Left colon (tissue), 2 donors: ENCODE data around the gene BACE1. TPM values are rescaled to one million over a fixed set of nuclear protein-coding genes. Genes with fewer than 3 reads are reported as not detected.
"Not testable (repeated sequence)": the region's sequence is repeated elsewhere in the genome, so short reads cannot be mapped to it uniquely, and the experiment has no call there.

ENCODE experiments used
- ATAC-seq: fragments of 200-7000 bp; cut with Tn5 transposase; one replicate; pipeline ENCODE4 v1.9.1; 2020; ENCODE audit warnings: mild to moderate bottlenecking, moderate library complexity
- DNase-seq, 2 donors: peaks; one replicate each; pipeline ENCODE4 v3.0.0-alpha.2; 2020
- intact Hi-C, 2 donors: fragments of 100-400 bp; cut with DNase I in 1 of 2; cut with micrococcal nuclease in 1 of 2; formaldehyde crosslinking; loops; one replicate each; pipeline versions ENCODE4 v1.11.2 to v1.14.0; 2022; cut with DNase I, micrococcal nuclease
- total RNA-seq, 2 donors: library from RNA; stranded (reverse); fragmentation: NEBNext Ultra II Directional; extraction: Animal tissue kit (Norgen Biotek cat#: 25700); gene quantifications; one replicate each; pipeline ENCODE4 v1.2.1, GENCODE V29; 2021
- donor health status: DM: no; HTN: no; CAD: no.
- donor health status: DM: yes; HTN: yes; CAD: no.

Gene BACE1
- total RNA-seq, 2 donors from 2014 or later: 8.8 to 11.1 TPM

DNA sequence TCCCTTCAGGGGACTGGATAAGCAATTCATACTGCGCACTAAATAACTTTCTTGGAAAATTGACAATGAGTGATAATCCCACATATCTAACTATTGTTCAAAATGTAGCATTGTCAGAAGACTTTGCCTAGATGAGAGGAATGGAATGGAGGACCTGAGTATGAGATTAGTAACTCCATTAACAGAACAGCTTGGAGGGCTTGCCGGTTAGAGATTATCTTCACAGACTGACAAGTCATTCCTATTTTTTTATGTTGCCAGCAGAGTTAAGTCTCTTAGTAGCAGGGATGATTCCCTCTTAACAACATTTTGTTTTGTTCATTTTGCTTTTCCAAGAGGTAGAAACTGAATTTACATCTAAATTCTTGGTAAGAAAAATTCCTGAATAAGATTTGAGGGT is 32.0 kb downstream of the BACE1 start:
- no peak for ATAC-seq
- DNase-seq: no peak
- intact Hi-C loops: no loop called here

DNA sequence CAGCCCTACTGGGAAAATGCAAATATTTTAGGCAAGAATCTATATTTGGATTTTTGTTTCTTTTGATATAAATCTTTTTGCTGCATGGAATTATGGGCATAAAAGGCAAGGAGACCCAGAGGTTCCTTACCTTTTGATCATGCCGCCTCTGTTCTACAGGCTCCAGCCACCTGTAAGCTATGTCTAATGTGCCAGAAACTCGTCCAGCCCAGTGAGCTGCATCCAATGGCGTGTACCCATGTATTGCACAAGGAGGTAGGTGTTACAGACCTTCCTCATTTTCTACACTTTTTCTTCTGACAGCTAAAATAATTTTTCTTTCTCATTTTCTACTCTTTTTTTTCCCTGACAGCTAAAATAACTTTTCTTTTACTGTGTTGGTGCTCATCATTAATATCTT is 33.1 kb downstream of the BACE1 start:
- no peak for ATAC-seq
- intact Hi-C loops: no loop called here
- DNase-seq: no peak

DNA sequence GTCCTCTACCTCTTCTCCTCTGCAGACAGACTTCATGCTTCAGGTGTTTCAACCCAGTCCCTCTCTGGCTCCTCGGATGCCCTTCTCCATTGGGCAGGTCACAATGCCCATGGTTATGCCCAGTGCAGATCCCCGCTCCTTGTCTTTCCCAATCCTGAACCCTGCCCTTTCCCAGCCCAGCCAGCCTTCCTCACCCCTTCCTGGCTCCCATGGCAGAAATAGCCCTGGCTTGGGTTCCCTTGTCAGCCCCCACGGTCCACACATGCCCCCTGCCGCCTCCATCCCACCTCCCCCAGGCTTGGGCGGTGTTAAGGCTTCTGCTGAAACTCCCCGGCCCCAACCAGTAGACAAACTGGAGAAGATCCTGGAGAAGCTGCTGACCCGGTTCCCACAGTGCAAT is 34.2 kb downstream of the BACE1 start:
- intact Hi-C loops: no loop called here
- ATAC-seq (no peak), DNase-seq (no peak)

DNA sequence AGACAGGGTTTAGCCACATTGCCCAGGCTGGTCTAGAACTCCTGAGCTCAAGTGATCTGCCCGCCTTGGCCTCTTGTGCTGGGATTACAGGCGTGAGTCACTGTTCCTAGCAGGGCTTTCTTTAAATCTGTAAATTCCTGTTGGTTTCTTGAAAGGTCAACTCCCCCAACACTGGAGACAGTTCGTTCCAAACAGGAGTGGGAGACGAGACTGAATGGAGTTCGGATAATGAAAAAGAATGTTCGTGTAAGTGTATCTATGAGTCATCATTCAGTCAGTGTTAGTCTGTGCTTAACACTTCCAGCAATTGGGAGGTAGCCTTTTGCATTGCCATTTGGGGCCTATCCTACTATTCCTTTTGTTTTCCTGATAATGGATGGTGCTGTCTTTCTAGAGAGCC is 34.9 kb downstream of the BACE1 start:
- ATAC-seq (no peak), DNase-seq (no peak)
- intact Hi-C loops: no loop called here

DNA sequence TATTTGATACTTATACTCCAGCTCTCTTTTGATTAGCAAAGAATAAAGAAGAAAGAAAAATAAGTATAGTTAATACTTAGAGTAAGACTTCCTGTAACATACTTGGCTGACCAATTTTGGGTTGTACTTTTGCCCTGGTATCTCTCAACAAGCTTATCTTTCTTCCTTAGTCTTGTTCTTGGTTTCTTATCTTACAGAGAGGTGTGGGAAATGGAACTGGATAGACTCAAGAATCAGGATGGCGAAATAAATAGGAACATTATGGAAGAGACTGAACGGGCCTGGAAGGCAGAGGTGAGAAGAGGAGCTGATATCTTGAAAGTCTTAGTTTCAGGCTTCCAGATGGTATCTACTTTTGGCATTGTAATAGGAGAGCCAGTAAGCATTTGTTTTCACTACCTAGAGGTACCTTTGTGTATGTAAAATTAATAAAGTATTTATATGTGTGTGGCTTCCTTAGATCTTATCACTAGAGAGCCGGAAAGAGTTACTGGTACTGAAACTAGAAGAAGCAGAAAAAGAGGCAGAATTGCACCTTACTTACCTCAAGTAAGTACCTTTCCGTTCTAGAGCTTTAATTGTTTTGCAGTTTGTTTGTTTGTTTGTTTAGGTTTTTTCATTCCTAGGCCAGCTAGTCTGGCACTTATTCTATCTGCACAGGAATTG is 36.2 kb downstream of the BACE1 start:
- DNase-seq: no peak
- ATAC-seq: no peak
- intact Hi-C loops: no loop called here

DNA sequence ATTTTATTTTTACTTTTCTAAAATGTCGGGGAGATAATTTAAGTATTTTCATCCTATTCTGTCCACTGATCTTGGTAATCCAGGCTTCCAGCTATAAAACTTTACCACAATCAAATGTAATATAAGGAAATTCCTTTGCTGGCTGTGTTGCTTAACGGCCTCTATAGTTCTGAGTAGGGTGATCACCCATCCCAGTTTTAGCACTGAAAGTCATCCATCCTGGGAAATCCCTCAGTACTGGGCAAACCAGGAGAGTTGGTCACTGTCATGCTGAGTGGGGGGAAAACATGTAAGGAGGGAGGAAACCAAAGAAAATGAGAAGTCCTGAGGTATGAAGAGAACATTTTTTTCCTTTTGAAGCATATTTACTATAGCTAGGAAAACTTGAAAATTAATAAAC is 37.7 kb downstream of the BACE1 start:
- no peak for DNase-seq
- no peak for ATAC-seq

DNA sequence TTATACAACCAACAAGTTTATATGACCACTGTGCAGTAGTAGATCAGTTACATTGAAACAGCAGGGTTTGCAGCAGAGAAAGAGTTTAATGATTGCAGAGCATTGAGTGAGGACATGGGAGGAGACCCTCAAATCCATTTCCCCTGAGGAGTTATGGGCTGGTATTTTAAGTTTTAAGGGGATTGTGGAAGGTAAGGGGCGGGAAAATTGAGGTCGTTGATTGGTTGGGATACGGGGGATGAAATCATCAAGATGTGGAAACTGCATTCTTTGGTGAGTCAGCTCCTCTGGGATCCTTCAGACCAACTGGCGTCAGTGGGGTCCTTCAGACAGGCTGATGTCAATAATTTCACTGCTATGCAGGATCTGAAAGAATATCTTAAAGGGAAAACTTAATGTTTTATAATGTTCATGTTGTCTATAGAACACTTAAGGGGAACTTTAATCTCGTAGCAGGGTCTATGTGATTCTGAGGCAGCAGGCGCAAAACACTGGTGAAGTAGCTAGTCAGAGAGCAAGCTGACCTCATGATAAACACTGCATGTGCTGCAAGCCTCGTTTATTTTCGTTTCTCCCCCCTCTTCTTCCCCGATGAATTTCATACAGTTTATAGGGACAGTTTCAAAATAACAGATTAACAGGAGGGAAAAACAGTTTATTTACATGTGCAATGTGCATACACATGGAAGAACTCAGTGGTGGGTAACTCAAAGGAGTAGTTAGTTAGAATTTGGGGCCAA is 42.3 kb downstream of the BACE1 start:
- intact Hi-C loops: no loop called here
- DNase-seq (no peak), ATAC-seq (no peak)

More for the DNA sequence above, 37.7 kb downstream of the BACE1 start:
- intact Hi-C loops: no loop called here

DNA sequence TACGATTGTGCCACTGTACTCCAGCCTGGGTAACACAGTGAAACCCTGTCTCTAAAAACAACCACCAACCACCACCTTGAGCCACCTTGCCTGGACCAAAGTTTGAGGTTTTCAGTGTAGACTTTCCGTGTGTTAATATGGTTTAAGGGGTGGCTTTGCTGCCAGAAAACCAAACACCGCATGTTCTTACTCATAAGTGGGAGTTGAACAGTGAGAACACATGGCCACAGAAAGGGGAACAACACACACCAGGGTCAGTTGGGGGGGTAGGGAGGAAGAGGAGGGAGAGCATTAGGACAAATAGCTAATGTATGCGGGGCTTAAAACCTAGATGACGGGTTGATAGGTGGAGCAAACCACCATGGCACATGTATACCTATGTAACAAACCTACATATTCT is 43.9 kb downstream of the BACE1 start:
- DNase-seq, intact Hi-C loops, ATAC-seq: not testable (repeated sequence)

DNA sequence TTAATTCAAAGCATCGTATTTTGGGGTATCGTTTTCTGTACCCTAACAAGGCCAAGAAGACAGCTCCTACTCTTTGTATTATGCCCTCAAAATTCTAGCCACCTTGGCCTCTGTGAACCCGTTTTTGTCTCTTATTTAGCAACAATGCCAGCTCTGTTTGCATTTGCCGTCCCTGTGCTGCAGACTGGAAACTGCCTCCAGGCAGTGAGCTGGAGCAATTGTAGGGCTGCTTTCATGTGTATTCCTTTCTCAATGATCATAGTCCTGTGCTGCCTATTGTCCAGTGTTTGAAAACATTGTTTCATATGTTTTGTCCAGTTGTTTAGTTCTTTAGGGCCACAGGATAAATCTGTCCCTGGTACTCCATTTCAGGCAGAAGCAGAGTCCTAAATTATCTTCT is 44.8 kb downstream of the BACE1 start:
- ATAC-seq (no peak), DNase-seq (no peak)

DNA sequence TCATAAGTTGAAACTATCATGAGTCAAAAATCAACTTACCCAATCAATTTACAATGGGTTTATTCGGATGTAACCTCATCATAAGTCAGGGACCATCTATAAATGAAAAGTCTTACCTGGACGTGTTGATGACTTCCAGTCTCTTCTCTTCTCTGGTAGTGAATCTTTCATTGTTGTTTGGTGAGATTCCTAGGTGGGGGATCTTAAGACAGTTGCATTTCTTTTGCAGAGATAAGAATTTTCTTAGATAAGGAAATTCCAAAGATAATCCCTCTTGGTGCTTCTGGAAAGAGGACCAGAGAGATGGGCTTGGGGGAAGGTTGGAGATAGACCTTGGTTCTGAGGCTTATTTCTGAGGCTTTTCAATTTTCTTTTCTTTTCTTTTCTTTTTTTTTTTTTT is 46.2 kb downstream of the BACE1 start:
- DNase-seq: no peak
- intact Hi-C loops: no loop called here
- ATAC-seq: no peak

More for the DNA sequence above, 44.8 kb downstream of the BACE1 start:
- intact Hi-C loops: no loop called here

DNA sequence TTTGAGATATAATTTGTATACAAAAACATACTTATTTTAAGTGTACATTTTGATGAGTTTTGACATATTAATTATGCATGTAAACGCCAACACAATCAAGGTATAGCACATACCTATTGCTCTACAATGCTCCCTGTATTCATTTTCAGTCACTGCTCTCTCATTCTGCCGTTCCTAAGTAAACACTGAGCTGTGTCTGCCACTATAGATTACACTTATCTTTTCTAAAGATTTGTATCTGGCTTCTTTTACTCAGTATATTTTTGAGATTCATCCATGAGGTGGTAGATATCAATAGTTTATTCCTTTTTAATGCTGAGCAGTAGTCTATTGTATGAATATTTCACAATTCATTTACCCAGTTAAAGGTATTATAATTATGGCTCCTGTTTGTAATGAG is 50.3 kb downstream of the BACE1 start:
- intact Hi-C loops: no loop called here
- DNase-seq (no peak), ATAC-seq (no peak)

DNA sequence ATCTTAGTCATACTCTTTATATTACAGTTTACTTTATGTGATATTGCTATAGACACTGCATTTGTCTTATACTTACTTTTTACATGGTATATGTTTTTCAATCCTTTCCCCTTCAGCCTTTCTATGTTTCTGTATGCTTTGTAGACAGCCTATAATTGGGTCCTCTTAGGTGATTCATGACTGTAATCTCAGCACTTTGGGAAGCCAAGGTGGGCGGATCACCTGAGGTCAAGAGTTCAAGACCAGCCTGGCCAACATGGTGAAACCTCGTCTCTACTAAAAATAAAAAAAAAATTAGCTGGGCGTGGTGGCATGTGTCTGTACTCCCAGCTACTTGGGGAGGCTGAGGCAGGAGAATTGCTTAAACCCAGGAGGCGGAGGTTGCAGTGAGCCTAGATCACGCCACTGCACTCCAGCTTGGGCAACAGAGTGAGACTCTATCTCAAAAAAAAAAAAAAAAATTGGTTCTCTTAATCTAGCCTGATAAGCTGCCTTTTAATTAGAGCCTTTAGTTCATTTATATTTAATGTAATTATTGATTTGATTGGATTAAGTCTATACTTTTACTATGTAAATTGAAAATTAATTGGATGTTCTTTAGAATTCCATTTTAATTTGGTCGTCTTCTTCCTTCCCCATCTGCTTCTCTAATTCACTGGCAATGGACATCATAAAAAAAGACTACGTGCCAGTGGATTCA is 51.3 kb downstream of the BACE1 start:
- intact Hi-C loops, DNase-seq, ATAC-seq: not testable (repeated sequence)

DNA sequence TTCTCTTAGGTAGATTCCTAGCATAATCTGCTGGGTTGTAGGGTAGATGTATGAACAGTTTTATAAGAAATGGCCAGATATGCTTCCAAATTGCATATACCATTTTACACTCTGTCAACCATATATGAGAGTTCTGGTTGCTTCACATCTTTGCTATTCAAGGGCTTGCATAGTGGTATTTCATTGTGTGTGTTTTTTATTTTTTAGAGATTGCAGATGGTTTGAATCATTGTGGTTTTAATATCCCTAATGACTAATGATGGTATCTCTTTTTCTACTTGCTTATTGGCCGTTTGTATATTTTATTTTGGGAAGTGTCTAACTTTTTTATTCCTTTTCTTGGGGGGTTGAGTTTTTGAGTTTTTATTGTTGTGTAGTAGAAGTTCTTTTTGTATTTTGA is 56.6 kb downstream of the BACE1 start:
- ATAC-seq: no peak
- no peak for DNase-seq
- intact Hi-C loops: no loop called here

DNA sequence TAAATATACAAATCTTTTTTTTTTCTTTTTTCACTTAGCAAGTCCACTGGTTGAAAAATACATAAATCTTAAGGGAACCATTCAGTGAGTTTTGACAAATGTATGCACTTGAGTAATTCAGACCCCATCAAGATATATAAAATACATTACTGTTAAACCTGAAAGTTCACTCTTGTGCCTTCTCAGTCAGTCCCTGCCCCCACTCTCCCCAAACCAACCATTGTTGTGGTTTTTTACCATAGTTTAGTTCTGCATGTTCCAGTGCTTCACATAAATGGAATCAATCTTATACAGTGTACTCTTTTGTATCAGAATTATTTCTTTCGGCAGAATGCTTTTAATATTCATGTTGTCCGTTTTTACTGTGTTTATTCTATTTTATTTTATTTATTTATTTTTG is 57.5 kb downstream of the BACE1 start:
- intact Hi-C loops: no loop called here
- DNase-seq (no peak), ATAC-seq (no peak)

DNA sequence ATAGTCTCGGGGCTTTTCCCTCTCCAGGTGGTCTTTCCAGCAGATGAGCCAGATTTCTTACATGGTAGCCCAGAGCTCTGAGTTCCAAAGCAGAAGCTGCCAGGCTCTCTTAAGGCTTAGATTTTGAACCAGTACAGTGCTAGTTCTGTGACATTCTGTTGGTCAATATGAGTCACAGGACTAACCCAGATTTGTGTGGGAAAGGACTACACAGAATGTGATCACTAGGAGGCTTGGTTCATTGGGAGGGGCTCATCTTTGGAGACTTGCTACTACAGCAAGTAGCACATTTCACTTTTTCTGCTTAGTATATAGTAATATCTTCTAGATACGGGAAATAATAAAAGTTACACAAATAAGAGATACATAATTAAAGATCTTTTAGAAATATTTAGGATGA is 59.5 kb downstream of the BACE1 start:
- intact Hi-C loops: no loop called here
- ATAC-seq (no peak), DNase-seq (no peak)

DNA sequence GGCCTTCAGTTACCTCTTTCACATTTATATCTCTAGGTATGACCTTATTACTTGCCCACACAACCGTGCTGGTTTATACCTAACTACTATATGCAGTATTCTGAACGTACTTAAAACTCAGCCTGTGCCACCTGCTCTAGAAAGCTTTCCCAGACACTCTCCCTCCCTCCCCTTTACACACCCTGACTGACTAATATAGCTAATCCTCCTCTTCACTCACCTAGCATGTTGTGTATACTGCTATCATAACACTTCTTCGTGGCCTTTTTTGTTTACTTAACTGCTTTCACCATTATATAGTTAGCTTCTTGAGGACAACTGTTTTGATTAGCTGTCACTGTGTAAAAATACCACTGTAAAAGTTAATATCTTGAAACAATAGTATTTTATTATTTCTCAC is 60.1 kb downstream of the BACE1 start:
- ATAC-seq: no peak
- DNase-seq: no peak
- intact Hi-C loops: no loop called here

DNA sequence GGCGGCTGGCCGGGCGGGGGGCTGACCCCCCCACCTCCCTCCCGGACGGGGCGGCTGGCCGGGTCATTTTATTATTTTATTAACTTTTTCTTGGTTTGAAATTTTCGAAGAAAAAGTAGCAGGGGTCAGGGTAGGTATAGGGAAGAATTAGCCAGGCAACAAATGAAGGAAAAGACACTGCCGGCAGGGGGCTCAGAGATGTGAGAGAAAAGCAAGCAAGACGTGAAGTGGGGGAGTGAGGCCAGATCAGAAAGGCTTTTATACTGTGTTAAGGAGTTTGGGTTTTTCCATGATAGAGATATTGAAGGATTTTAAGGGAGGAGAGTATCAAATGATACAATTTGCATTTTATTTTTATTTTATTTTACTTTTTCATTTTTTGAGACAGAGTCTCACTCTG is 64.5 kb downstream of the BACE1 start:
- ATAC-seq (no peak), DNase-seq (no peak)
- intact Hi-C loops: no loop called here

DNA sequence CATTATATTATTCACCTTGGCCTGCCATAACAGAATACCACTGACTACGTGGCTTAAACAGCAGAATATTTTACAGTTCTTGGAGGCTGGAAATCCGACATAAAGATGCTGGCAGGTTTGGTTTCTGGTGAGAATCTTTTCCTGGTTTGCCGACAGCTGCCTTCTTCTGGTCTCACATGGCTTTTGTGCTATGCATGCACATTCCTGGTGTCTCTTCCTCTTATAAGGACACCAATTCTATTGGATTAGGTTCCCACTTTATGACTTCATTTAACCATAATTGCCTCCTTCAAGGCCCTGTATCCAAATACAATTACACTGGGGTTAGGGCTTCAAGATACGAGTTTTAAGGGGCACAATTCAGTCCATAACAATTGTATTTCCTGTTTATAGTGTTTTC is 66.5 kb downstream of the BACE1 start:
- no peak for ATAC-seq
- no peak for DNase-seq
- intact Hi-C loops: no loop called here

DNA sequence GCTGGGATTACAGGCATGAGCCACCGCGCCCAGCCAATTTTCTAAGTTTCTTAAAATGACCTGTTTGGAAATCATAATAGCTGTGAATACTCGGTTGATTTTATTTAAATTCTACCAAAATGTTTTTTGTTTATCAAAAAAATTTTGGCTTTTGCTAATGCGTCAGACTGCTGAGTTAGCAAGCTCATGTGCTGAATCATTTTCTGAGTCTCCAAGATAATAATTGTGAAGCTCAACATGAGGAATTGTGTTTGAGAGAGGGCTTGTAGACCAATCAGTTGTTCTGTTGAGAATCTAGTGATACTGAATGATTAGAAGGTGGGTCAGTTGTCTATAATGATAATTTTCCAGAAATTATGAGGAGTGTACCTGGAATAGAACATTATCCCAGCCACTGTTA is 67.7 kb downstream of the BACE1 start:
- intact Hi-C loops: no loop called here

DNA sequence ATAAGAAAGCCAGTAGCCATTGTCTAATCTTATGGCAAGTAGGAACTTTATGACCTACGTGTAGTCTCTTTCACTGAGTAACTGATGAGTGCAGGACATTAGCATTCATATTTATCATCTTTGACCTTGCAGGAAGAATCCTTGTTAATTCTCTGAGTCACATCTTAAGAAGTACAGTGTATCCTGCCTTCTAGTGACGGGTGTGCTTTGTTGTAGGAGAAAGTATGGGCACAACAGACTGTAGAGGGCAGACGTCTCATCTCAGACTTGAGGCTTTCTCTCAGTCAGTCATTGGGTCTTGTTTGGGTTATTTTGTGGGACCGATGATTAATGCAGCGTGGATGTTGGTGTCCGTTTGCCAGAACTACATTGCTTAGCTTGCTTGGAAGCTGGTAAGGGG is 76.8 kb downstream of the BACE1 start:
- peak; percentile 29 for ATAC-seq
- intact Hi-C loops: no loop called here
- DNase-seq: no peak

More for the DNA sequence above, 67.7 kb downstream of the BACE1 start:
- no peak for DNase-seq
- ATAC-seq: no peak
